NCI-H1048 (cell line): Measurements from ENCODE around the gene PCBP3.

Experiments
- DNase-seq: peaks from one replicate; lab custom pipeline; 2025; lab: John Stamatoyannopoulos, UW

PCBP3 gene

DNA sequence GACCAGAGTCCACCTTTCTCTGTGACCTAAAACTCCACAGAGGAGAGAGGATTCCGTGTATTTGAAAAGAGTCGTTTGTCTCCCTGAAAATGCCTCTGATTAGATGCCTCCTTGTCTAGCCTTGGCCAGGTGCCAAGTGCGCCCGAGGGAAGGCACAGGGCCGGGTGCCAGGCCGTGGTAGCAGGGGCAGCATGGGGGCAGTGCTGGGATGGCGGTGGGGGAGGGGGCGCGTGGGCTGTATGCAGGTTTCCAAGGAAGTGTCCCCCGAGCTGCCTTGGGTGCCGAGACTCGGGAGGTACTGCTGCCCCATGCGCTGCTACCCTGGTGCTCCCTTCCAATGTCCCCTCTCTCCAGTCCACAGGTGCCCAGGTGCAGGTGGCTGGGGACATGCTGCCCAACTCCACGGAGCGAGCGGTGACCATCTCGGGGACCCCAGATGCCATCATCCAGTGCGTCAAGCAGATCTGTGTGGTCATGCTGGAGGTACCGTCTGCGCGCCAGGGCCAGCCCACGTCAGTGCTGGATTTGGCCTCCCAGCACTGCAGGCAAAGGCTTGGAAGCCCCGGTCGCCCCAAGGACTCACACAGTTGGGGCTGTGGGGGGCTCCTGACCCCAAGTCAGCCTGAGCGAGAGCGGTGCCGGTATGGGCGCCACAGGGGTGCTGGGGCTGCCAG lies 267.2 kb downstream of the PCBP3 start:
- no peak for DNase-seq

DNA sequence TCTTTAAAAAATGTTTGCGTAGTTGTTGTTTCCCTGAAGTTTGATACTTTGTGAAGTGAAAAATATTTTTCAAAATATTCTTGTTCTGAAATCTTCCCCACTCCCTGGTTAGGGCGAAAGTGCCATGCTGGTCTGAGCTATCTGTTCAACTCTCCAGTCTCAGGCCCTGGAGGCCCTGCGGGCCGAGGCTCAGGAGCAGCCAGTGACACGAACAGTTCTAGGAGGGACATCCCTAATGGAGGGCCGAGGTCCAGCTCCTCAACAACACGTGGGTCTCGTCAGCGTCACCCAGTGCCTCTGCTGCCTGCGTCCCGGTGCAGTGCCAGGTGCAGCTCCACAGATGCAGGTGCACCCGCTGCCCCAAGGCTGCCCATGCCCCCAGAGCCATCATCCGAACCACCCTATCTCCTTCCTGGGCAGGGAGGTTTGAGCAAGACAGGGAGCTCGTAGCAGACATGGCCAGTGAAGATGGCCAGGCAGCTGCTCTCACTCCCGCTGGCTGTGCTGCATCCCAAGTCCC lies 268.3 kb downstream of the PCBP3 start:
- no peak for DNase-seq

DNA sequence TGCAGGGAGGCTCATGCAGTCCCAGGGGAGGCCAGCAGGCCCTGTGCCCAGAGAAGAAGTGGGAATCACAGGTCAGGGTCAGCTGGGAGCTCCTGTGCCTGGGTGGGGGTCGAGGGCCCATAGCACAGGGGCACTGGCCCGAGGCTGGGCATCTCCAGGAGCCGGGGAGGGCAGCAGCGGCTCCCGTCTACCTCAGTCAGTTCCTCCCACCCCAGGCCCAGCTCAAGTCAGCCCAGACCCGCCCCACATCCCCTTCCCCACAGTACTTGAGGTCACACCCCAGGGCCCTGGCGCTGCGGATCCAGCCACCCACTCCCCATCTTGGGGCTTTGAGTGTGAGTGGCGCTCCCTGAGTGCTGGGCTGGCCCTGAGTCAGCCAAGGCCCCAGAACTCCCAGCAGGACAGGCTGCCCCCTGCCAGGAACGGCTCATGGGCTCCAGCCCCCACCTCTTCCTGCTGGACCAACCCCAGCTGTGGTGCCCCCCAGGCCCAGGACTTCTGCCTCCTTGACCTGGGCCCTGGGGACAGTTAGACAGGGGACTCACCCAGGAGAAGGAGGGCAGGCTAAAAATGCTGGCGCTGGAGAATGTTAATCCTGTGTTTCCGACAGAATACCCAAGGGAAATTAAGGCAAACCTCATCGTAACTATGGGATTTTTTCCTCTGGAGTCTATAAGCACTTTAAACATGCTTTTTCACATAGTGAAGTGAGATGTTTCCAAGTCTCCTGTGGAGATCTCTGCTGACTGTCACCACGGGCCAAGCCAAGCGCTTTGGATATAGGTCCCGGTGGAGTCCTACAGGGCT lies 269.3 kb downstream of the PCBP3 start:
- no peak for DNase-seq

DNA sequence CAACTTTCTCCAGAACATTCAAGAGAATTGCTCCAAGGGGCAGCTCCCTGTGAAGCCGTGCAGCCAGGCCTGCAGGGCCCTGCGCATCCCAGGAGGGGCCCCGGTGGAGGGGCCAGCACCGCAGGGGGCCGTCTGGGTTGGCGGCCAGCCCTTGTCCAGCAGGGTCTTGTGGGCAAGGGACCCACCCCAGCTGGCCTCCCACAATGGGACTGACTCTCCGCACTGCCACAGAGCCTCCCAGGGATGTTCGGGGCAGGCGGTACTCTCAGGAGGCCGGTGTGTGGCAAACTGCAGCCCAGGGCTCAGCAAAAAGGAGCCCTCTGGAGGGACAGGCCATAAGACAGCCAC lies 269.9 kb downstream of the PCBP3 start:
- no peak for DNase-seq

- DNase-seq = no peak
Measured at GRCh38 chr21:45913886-45914285, 270.4 kb downstream of the PCBP3 start.

- DNase-seq = no peak
Measured at GRCh38 chr21:45914321-45914845, 270.9 kb downstream of the PCBP3 start.

DNA sequence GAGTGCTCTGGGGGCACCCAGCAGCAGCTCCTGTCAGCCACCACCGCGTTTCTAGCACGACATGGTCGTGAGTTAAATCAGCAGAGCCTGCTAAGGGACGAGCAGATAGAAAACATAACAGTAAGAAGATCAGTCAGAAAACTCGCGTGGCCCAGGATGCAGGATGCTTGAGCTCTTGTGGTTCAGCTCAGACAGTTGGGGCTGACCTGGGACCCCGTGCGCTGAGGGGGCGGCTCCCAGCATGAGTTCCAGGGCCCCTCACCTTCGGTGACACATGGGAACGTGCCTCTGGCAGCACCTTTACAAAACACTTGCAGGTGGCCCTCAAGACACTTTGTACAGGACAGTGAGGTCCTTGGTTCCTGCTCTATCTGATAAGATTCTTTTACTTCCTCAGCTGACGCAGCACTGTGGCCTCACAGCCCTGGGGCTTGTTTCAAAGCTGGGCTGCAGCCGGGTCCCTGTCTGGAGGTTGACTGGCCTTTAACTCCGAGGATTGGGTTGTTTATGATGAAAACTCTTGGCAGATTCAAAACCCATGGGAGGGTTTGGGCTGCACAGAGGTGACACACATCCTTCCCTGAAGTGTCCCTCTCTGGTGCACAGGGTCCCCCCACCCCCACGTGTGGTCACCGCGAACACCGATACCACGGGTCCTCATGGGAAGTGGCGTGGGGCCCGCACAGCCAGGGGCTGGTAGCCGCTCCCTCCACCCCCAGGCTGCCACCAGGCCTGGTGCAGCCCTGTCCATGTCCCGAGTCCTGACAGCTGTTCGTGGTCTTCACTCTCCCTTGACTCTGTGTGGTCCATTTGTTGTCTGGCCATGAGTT lies 272.7 kb downstream of the PCBP3 start:
- DNase-seq = no peak

DNA sequence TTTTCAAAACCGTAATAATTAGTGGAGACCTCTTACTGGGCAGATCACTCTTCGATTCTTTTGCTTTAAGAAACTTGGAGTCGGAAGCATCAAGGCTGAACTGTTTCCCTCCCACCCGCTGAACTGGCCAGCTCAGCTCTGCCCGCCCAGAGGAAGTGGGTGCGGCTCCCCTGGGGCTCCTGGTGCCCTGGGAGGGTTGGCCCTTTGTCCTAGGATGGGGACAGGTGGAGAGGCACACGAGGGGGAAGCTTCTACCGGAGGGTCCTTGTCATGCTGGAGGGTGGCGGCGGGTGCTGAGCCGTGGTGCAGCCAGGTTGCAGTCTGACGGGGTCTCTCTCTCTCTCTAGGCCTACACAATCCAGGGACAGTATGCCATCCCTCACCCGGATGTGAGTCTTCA lies 273.7 kb downstream of the PCBP3 start:
- DNase-seq = no peak

DNA sequence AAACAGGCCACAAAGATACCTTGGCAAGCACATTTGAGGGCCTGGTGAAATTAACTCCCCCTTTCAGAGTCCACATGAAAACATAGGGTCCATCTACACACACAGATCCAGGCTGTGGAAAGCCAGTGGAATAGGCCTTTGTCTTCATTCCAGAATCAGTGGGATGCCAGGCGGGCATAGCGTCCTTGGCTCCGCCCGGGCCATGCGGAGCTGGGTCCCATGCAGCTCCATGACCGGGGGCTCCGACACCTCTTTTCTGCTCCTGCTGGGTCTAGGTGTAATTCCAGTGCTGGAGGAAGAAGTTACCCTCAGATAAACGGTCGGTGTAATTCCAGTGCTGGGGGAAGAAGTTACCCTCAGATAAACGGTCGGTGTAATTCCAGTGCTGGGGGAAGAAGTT lies 274.5 kb downstream of the PCBP3 start:
- no peak for DNase-seq

- no peak for DNase-seq
Measured at GRCh38 chr21:45918835-45919447, 275.4 kb downstream of the PCBP3 start.

DNA sequence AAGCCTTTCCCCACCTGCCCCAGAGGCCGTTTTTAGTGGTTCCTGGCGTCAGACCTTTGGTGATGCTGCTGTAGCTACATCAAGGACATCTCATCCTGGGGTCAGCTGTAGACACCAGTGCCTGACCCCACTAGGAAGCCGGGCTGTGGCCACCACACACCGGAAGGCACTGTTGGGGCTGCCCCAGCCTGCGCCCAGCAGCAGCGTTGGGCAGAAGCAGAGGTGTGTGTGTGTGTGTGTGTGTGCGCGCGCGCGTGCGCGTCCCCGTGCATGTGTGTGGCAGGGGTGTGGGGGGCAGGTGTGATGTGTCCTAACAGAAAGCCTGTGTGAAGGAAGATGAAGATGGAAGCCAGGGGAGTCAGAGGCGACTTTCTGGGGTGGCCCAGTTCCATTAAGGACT lies 276.1 kb downstream of the PCBP3 start:
- DNase-seq = no peak

- DNase-seq = no peak
Measured at GRCh38 chr21:45920824-45921600, 277.5 kb downstream of the PCBP3 start.

- DNase-seq = no peak
Measured at GRCh38 chr21:45921917-45922316, 278.4 kb downstream of the PCBP3 start.

DNA sequence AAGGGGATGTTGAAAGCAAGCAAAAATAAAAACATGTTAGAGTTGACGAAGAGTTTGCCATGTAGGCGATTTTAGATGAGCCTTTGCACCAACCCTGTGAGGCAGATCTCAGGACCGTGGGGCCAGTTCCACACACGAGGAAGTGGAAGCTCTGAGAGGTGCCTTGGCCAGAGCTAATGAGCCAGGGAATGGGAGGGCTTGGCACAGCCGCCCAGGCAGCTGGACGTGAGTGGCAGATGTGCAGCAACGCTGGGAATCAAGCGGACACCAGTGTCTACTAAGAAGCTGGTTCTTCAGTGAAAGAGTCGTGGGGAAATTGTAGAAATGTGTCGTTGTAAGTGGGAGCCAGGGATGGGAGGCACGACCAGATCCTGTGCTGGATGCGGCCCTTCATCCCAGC lies 279.1 kb downstream of the PCBP3 start:
- DNase-seq = no peak

- no peak for DNase-seq
Measured at GRCh38 chr21:45923146-45923545, 279.6 kb downstream of the PCBP3 start.

DNA sequence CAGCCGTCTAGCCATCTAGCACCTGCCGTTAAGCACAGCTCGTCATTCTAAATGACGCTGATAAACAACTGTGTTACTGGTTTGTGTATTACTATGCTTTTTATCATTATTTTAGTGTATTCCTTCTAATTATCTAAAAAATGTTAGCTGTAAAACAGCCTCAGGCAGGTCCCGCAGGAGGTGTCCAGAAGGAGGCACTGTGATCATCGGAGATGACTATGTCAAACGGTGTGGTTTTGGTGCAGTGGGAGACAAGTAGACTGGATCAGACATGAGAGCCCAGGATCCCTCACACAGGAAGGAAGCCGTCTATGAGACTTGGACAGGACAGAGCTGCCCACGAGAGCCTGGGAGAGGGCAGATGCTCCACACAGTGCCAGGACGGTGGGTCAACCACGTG lies 282.8 kb downstream of the PCBP3 start:
- no peak for DNase-seq

- no peak for DNase-seq
Measured at GRCh38 chr21:45927032-45927431, 283.5 kb downstream of the PCBP3 start.

GRCh38 chr21:45927851-45928850 lies 284.6 kb downstream of the PCBP3 start:
- DNase-seq = no peak

DNA sequence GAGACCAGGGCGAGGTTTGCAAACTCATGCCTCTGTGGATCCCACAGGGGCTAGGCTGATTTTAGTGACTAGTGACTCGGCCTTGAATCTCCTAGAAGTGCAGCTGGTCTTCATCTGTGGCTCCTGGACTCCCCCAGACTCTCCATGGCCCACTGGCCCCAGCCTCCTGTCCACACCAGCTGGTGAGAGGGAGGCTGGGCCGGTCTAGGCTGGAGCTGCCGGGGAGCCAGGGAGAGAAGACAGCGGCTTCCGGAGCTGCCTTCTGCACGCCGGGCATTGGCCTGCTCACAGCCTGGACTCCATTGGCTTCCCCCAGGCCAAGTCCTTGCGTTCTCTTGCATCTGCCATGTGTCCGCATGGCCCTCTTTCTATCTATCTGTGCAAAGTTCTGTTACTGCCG lies 285.9 kb downstream of the PCBP3 start:
- DNase-seq = no peak

- DNase-seq = no peak
Measured at GRCh38 chr21:45930231-45930760, 286.8 kb downstream of the PCBP3 start.
